ENCODE data around the gene HFM1.

The HFM1 gene

DNA sequence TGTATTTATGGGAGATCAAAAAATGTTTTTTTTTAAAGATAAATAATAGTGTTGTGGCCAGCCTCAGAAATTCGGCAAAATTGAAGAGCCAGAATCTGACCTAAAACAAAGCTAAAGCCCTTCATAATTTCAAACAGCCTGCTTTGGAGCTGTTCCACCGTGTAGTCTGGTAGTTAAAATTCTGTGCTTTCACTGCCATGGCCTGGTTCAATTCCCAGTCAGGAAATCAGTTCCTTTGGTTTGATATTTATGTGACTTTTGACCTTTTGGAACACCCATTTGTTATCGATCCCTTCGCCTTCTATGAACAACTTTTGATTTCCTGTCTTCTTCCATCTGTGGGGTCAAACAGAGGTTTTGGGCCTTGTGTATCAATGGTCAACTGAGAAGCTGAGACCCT lies 179.8 kb downstream of the HFM1 start:
- DNase-seq = no peak

DNA sequence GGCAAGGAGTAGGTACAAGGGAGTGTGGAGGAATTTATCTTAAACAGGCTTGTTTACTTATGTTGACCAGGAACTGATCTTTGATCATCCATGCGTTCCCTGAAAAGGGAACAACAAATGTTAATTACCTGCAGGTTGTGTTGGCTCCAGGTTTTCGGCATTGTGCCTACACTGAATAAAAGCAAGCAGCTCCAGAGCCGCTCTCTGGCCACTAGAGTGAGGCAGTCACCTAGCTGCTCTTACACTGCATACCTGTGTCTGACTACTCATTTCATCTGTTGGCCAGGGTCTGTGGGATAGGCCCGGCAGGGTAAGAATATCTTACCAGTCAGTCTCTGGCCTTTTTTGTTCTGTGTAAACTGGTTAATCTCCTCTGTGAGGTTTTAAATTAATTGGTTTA lies 183.6 kb downstream of the HFM1 start:
- DNase-seq = no peak

DNA sequence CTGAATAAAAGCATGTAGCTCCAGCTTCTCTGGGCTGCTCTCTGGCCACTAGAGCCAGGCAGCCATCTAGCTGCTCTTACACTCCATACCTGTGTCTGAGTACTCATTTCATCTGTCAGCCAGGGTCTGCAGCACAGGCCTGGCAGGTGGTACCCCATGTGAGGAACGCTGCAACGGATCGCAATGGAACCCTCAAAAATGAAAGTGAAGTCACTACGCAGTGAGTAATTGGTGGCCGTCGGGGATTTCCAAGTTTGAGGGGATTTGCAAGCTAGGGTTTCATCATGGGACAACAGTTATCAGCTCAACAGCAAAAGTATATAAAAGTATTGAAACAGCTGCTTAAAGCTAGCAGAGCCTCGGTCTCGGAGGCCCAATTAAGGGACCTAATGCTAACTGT lies 186.7 kb downstream of the HFM1 start:
- DNase-seq = no peak

Data from stimulated activated CD4-positive, alpha-beta T cell treated with anti-CD3 and anti-CD28 coated beads, Interleukin-4, amount 100 ng/mL, for 1 hour (primary cell).